H9 (cell line): ENCODE measurements around the gene OBP2B. TPM values are rescaled to one million over a fixed set of nuclear protein-coding genes. Genes with fewer than 3 reads are reported as not detected.
"Not testable (repeated sequence)": the region's sequence is repeated elsewhere in the genome, so short reads cannot be mapped to it uniquely, and the experiment has no call there.

Experiments
- DNase-seq: peaks from one replicate; pipeline ENCODE4 v3.0.0-alpha.2; 2017
- H2AFZ ChIP-seq: one replicate; pipeline ENCODE4 v1.6.1; 2013; ENCODE audit warnings: mild to moderate bottlenecking, low read length, control low read depth, moderate library complexity
- H2AK5ac ChIP-seq: 2 replicates; pipeline ENCODE4 v1.6.1; 2013; ENCODE audit warnings: low read length, control low read depth, mixed read lengths; ENCODE audit not compliant: insufficient read length
- H2BK120ac ChIP-seq: one replicate; pipeline ENCODE4 v1.6.1; 2013; ENCODE audit warnings: low read depth, mild to moderate bottlenecking, low read length, control low read depth, inconsistent platforms; ENCODE audit not compliant: poor library complexity, severe bottlenecking
- H2BK12ac ChIP-seq: 2 replicates; pipeline ENCODE4 v1.6.1; 2013; ENCODE audit warnings: low read length, control low read depth, mixed read lengths, low read depth; ENCODE audit not compliant: insufficient read length
- H2BK15ac ChIP-seq: 2 replicates; pipeline ENCODE4 v1.6.1; 2013; ENCODE audit warnings: low read depth, low read length, control low read depth
- H2BK20ac ChIP-seq: one replicate; pipeline ENCODE4 v1.6.1; 2013; ENCODE audit warnings: low read depth, mild to moderate bottlenecking, low read length, control low read depth, inconsistent platforms; ENCODE audit not compliant: poor library complexity, severe bottlenecking
- H2BK5ac ChIP-seq: 2 replicates; pipeline ENCODE4 v1.6.1; 2013; ENCODE audit warnings: low read length, control low read depth, mixed read lengths; ENCODE audit not compliant: insufficient read length
- H3K14ac ChIP-seq: 2 replicates; pipeline ENCODE4 v1.6.1; 2013; ENCODE audit warnings: low read length, control low read depth; ENCODE audit not compliant: insufficient read depth
- H3K18ac ChIP-seq: 2 replicates; pipeline ENCODE4 v1.6.1; 2013; ENCODE audit warnings: low read depth, mild to moderate bottlenecking, mixed read lengths, low read length, control low read depth; ENCODE audit not compliant: insufficient read length
- H3K23ac ChIP-seq: 2 replicates; pipeline ENCODE4 v1.6.1; 2013; ENCODE audit warnings: low read length, control low read depth, mixed read lengths, low read depth; ENCODE audit not compliant: insufficient read length
- H3K23me2 ChIP-seq: 2 replicates; pipeline ENCODE4 v1.6.1; 2013; ENCODE audit warnings: low read depth, mild to moderate bottlenecking, mixed read lengths, low read length, control low read depth; ENCODE audit not compliant: insufficient read length, poor library complexity, severe bottlenecking
- H3K27ac ChIP-seq: 2 replicates; pipeline ENCODE4 v1.5.1; 2013; ENCODE audit warnings: low read length, control low read depth, mixed read lengths, low read depth; ENCODE audit not compliant: insufficient read length
- H3K27me3 ChIP-seq: 2 replicates; pipeline ENCODE4 v1.6.1; 2013; ENCODE audit warnings: low read length, control low read depth, inconsistent platforms; ENCODE audit not compliant: insufficient read depth
- H3K4ac ChIP-seq: 2 replicates; pipeline ENCODE4 v1.6.1; 2013; ENCODE audit warnings: low read depth, mild to moderate bottlenecking, control low read depth, inconsistent platforms, low read length, moderate library complexity
- H3K4me1 ChIP-seq: 2 replicates; pipeline ENCODE4 v1.6.1; 2013; ENCODE audit warnings: low read length, control low read depth, inconsistent platforms; ENCODE audit not compliant: insufficient read depth
- H3K4me2 ChIP-seq: 2 replicates; pipeline ENCODE4 v1.6.1; 2013; ENCODE audit warnings: low read length, control low read depth, mixed read lengths; ENCODE audit not compliant: insufficient read length, insufficient read depth
- H3K56ac ChIP-seq: 2 replicates; pipeline ENCODE4 v1.6.1; 2013; ENCODE audit warnings: low read depth, mild to moderate bottlenecking, mixed read lengths, low read length, control low read depth; ENCODE audit not compliant: insufficient read length
- H3K79me1 ChIP-seq: 2 replicates; pipeline ENCODE4 v1.6.1; 2013; ENCODE audit warnings: low read depth, mild to moderate bottlenecking, moderate library complexity, low read length, control low read depth, inconsistent platforms; ENCODE audit not compliant: insufficient read depth, poor library complexity, severe bottlenecking
- H3K79me2 ChIP-seq: 2 replicates; pipeline ENCODE4 v1.6.1; 2013; ENCODE audit warnings: low read length, control low read depth, inconsistent platforms; ENCODE audit not compliant: insufficient read depth
- H3K9ac ChIP-seq: 2 replicates; pipeline ENCODE4 v1.6.1; 2013; ENCODE audit warnings: low read length, control low read depth, mixed read lengths; ENCODE audit not compliant: insufficient read length; ENCODE audit errors: extremely low read depth
- H3K9me3 ChIP-seq: one replicate; pipeline ENCODE4 v1.6.1; 2013; ENCODE audit warnings: low read depth, low read length, inconsistent platforms; ENCODE audit not compliant: control insufficient read depth
- H3T11ph ChIP-seq: one replicate; pipeline ENCODE4 v1.6.1; 2013; ENCODE audit warnings: mild to moderate bottlenecking, low read length, control low read depth, inconsistent platforms
- H4K20me1 ChIP-seq: one replicate; pipeline ENCODE4 v1.6.1; 2013; ENCODE audit not compliant: control insufficient read depth, insufficient read length, insufficient read depth
- H4K5ac ChIP-seq: 2 replicates; pipeline ENCODE4 v1.6.1; 2013; ENCODE audit warnings: low read depth, mild to moderate bottlenecking, mixed read lengths, low read length, control low read depth; ENCODE audit not compliant: insufficient read length
- H4K8ac ChIP-seq: replicated peaks from 2 replicates; pipeline ENCODE4 v1.6.1; 2013; ENCODE audit warnings: low read length, control low read depth, mixed read lengths, low read depth; ENCODE audit not compliant: insufficient read length
- H4K91ac ChIP-seq: 2 replicates; pipeline ENCODE4 v1.6.1; 2013; ENCODE audit warnings: low read depth, mild to moderate bottlenecking, moderate library complexity, mixed read lengths, low read length, control low read depth; ENCODE audit not compliant: insufficient read length
- H3K27ac Mint-ChIP-seq, 3 experiments: 2 replicates in 2 of 3; 3 replicates in 1 of 3; pipeline ENCODE4 v1.8.0; 2020 to 2021; ENCODE audit warnings: mixed read lengths in 3 of 3, mild to moderate bottlenecking in 1 of 3, moderate library complexity in 1 of 3
- H3K27me3 Mint-ChIP-seq: 2 replicates; pipeline ENCODE4 v1.8.0; 2021; ENCODE audit warnings: low read depth, mild to moderate bottlenecking, moderate library complexity, mixed read lengths
- H3K36me3 Mint-ChIP-seq, 3 experiments: 2 replicates in 2 of 3; 3 replicates in 1 of 3; pipeline ENCODE4 v1.8.0; 2020 to 2021; ENCODE audit warnings: low read depth in 3 of 3, mixed read lengths in 3 of 3; ENCODE audit not compliant: insufficient read depth in 1 of 3
- H3K4me1 Mint-ChIP-seq, 2 experiments: 2 replicates each; pipeline ENCODE4 v1.8.0; 2020; ENCODE audit warnings: mixed read lengths in 2 of 2
- H3K4me3 Mint-ChIP-seq, 2 experiments: 2 replicates in 1 of 2; 3 replicates in 1 of 2; pipeline ENCODE4 v1.8.0; 2020 to 2021; ENCODE audit warnings: mild to moderate bottlenecking in 2 of 2, mixed read lengths in 2 of 2, moderate library complexity in 1 of 2
- H3K9me3 Mint-ChIP-seq, 2 experiments: 2 replicates in 1 of 2; 3 replicates in 1 of 2; pipeline ENCODE4 v1.8.0; 2020; ENCODE audit warnings: mild to moderate bottlenecking in 2 of 2, mixed read lengths in 2 of 2, moderate library complexity in 1 of 2
- CTCF ChIP-seq: fragments of 200-600 bp; sonication (generic); conservative IDR thresholded peaks from 3 replicates; pipeline ENCODE4 v1.8.0; 2021; ENCODE audit warnings: antibody characterized with exemption, mild to moderate bottlenecking
- WGBS: extraction: QIAGEN DNeasy Blood & Tissue Kit; methylation state at CpG from one replicate; pipeline ENCODE4 v1.1.7; 2013; ENCODE audit warnings: missing lambda C conversion rate, low lambda C conversion rate, mixed read lengths; ENCODE audit not compliant: insufficient read length; ENCODE audit errors: extremely low coverage; 5-methylcytosine and 5-hydroxymethylcytosine counted together
- total RNA-seq: library from RNA; stranded (reverse); gene quantifications from 2 replicates; pipeline ENCODE4 v1.2.1, GENCODE V29; 2021

Gene OBP2B
- total RNA-seq, 1 experiment from 2014 or later: not detected

DNA sequence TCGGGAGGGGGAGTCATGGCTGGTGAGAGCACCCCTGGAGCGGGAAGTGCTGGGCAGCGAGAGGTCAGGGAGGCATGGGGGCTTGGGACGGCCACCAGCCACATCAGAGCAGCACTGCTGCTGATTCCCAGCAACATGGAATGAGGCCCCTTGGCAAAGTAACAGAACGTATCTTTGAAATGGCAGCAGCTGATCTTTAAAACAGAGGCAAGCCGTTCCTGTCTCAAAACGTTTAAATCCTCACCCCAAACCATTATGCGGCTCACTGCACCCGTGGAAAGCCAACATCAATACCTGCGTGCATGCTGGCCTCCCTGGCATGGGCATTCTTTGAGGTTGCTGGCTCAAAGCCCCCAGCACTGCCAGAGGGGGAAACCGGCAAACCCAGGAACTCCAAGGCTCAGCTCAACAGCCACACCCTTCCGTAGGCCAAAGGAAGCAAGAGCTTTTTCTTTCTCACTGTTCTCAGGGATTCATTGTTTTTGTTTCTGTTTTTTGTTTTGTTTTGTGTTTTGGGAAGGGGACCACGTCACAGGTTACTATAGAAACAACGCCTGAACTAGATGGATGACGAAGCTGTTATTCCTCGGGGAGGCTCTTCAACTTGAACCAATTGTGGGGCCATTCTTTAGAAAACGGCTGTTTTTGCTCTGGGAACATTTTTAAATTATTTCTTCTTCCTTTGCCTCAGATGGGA, 28.1 kb upstream of the OBP2B start:
- H3T11ph ChIP-seq: no peak overlapping the region
- H3K9me3 Mint-ChIP-seq: no peaks in the 10 kb centered on the region; a peak in 1 of 5 replicates
- H3K27ac ChIP-seq: no peak overlapping the region
- H3K79me1 ChIP-seq: no peaks in the 10 kb centered on the region
- no peaks in the 10 kb centered on the region for H3K79me2 ChIP-seq
- no peak overlapping the region for H2BK20ac ChIP-seq
- H4K91ac ChIP-seq: no peak overlapping the region
- H2AFZ ChIP-seq: no peak overlapping the region
- H3K36me3 Mint-ChIP-seq: no peaks in the 10 kb centered on the region; a peak in 2 of 7 replicates
- no peak overlapping the region for H3K18ac ChIP-seq
- H4K20me1 ChIP-seq: no peaks in the 10 kb centered on the region
- H3K9me3 ChIP-seq: no peaks in the 10 kb centered on the region
- no peak overlapping the region for H3K23ac ChIP-seq
- H3K27me3 ChIP-seq: no peaks in the 10 kb centered on the region; the same call in 1 of the 2 replicates
- WGBS: no CpG with 5 or more reads among the region's 17 CpGs
- H4K8ac ChIP-seq: no peak overlapping the region
- no peak for TF ChIP-seq CTCF
- H2AK5ac ChIP-seq: no peak overlapping the region
- no peak overlapping the region for H3K56ac ChIP-seq
- H3K4me2 ChIP-seq: no peak overlapping the region
- DNase-seq: peak; percentile 21
- H3K27ac Mint-ChIP-seq: no peak overlapping the region; a peak in 1 of 7 replicates
- no peaks in the 10 kb centered on the region for H3K4me1 ChIP-seq
- H3K27me3 Mint-ChIP-seq: peaks cover 52% of the 10 kb centered on the region
- peaks cover 9% of the 10 kb centered on the region for H3K23me2 ChIP-seq
- peaks cover 5% of the 10 kb centered on the region in 2 experiments for H3K4me1 Mint-ChIP-seq
- H3K4ac ChIP-seq: no peak overlapping the region
- H3K4me3 Mint-ChIP-seq: peak overlapping the region in 1 of 2 experiments; percentile 50; a peak in 1 of 5 replicates
- H2BK12ac ChIP-seq: no peak overlapping the region
- H3K14ac ChIP-seq: 0 out of 2 replicates have a peak overlapping the region, but pooled peaks have one; percentile 9
- no peak overlapping the region for H2BK120ac ChIP-seq
- no peak overlapping the region for H2BK15ac ChIP-seq
- H3K9ac ChIP-seq: no peak overlapping the region
- no peak overlapping the region for H4K5ac ChIP-seq
- H2BK5ac ChIP-seq: no peak overlapping the region

GRCh38 chr9:133236291-133237034, 27.4 kb upstream of the OBP2B start:
- H3K27ac ChIP-seq, H3K9ac ChIP-seq, H3K27me3 ChIP-seq, H3K79me2 ChIP-seq, H2AFZ ChIP-seq, H3K23ac ChIP-seq, H3K36me3 Mint-ChIP-seq, H3K4ac ChIP-seq, H3K56ac ChIP-seq, H3K4me2 ChIP-seq, H3K4me1 Mint-ChIP-seq, H3K9me3 Mint-ChIP-seq, H3T11ph ChIP-seq, H2BK12ac ChIP-seq, H2AK5ac ChIP-seq, H2BK120ac ChIP-seq, H4K8ac ChIP-seq, H3K14ac ChIP-seq, H2BK15ac ChIP-seq, H2BK20ac ChIP-seq, H3K79me1 ChIP-seq, H3K23me2 ChIP-seq, H3K9me3 ChIP-seq, H3K4me1 ChIP-seq, H3K4me3 Mint-ChIP-seq, H3K18ac ChIP-seq, H4K20me1 ChIP-seq, H2BK5ac ChIP-seq, H4K91ac ChIP-seq, H4K5ac ChIP-seq: not testable (repeated sequence)
- peak overlapping the region in 1 of 3 experiments; percentile 40; a peak in 1 of 7 replicates for H3K27ac Mint-ChIP-seq
- peak; percentile 24 for DNase-seq
- no CpG with 5 or more reads among the region's 19 CpGs for WGBS
- H3K27me3 Mint-ChIP-seq: peaks cover 52% of the 10 kb centered on the region
